WTC11 (cell line): ENCODE measurements around the gene NANOS1. TPM values are rescaled to one million over a fixed set of nuclear protein-coding genes. Genes with fewer than 3 reads are reported as not detected.

ENCODE experiments used
- ATAC-seq: fragments of 200-7000 bp; cut with Tn5 transposase; 2 replicates; pipeline ENCODE4 v1.10.0; 2021; ENCODE audit warnings: mild to moderate bottlenecking, moderate library complexity
- CTCF ChIA-PET: fragments of 300-600 bp; sonication (Branson Sonifier 250); formaldehyde crosslinking; loops from one replicate; lab custom pipeline; 2021; ENCODE audit warnings: antibody characterized with exemption; lab: Charles Lee
- POLR2A ChIA-PET: fragments of 350-600 bp; sonication (Branson Sonifier 250); formaldehyde crosslinking; loops from one replicate; lab custom pipeline; 2021; ENCODE audit warnings: antibody characterized with exemption; lab: Charles Lee
- DNase-seq: peaks from one replicate; pipeline ENCODE4 v3.0.0; 2021; ENCODE audit warnings: low spot score
- H3K27ac Mint-ChIP-seq: 2 replicates; pipeline ENCODE4 v1.8.0; 2021; ENCODE audit warnings: mixed read lengths
- H3K27me3 Mint-ChIP-seq: 2 replicates; pipeline ENCODE4 v1.8.0; 2021; ENCODE audit warnings: low read depth, mild to moderate bottlenecking, moderate library complexity, mixed read lengths
- H3K36me3 Mint-ChIP-seq: 2 replicates; pipeline ENCODE4 v1.8.0; 2021; ENCODE audit warnings: mixed read lengths
- H3K4me1 Mint-ChIP-seq: 2 replicates; pipeline ENCODE4 v1.8.0; 2022; ENCODE audit warnings: mixed read lengths
- H3K4me3 Mint-ChIP-seq: 2 replicates; pipeline ENCODE4 v1.8.0; 2021; ENCODE audit warnings: mild to moderate bottlenecking, moderate library complexity, mixed read lengths
- H3K9me3 Mint-ChIP-seq: 2 replicates; pipeline ENCODE4 v1.8.0; 2021; ENCODE audit warnings: mixed read lengths
- ATF1 ChIP-seq: sonication (generic); formaldehyde crosslinking; IDR thresholded peaks from 2 replicates; pipeline ENCODE4 v1.8.1; 2023; ENCODE audit warnings: mild to moderate bottlenecking, moderate library complexity, missing genetic modification reagents
- CREM ChIP-seq: sonication (generic); formaldehyde crosslinking; IDR thresholded peaks from 2 replicates; pipeline ENCODE4 v1.8.1; 2022; ENCODE audit warnings: mild to moderate bottlenecking, missing genetic modification reagents, moderate library complexity
- EMX1 ChIP-seq: fragments of 250-450 bp; sonication (Bioruptor Pico); IDR thresholded peaks from 2 replicates; pipeline ENCODE4 v1.8.0; 2021; ENCODE audit warnings: mild to moderate bottlenecking
- FOXJ3 ChIP-seq: sonication (generic); formaldehyde crosslinking; IDR thresholded peaks from 2 replicates; pipeline ENCODE4 v1.9.0; 2021; ENCODE audit warnings: missing genetic modification reagents, mild to moderate bottlenecking, borderline replicate concordance
- IRF2 ChIP-seq: sonication (generic); formaldehyde crosslinking; IDR thresholded peaks from 2 replicates; pipeline ENCODE4 v1.8.0; 2022; ENCODE audit warnings: low read depth, missing genetic modification reagents, borderline replicate concordance
- JUN ChIP-seq: sonication (generic); formaldehyde crosslinking; IDR thresholded peaks from 2 replicates; pipeline ENCODE4 v1.8.0; 2023; ENCODE audit warnings: mild to moderate bottlenecking, missing genetic modification reagents
- MXD4 ChIP-seq: fragments of 250-450 bp; sonication (Bioruptor Pico); IDR thresholded peaks from 2 replicates; pipeline ENCODE4 v1.8.0; 2021; ENCODE audit warnings: mild to moderate bottlenecking, moderate library complexity, borderline replicate concordance
- NFATC4 ChIP-seq: fragments of 250-450 bp; sonication (Bioruptor Pico); IDR thresholded peaks from 2 replicates; pipeline ENCODE4 v1.9.0; 2021; ENCODE audit warnings: mild to moderate bottlenecking
- NFE2L1 ChIP-seq: sonication (generic); formaldehyde crosslinking; IDR thresholded peaks from 2 replicates; pipeline ENCODE4 v1.8.1; 2023; ENCODE audit warnings: missing genetic modification reagents
- PRDM15 ChIP-seq: sonication (generic); formaldehyde crosslinking; IDR thresholded peaks from 2 replicates; pipeline ENCODE4 v1.8.0; 2022; ENCODE audit warnings: missing genetic modification reagents
- TCF7 ChIP-seq: sonication (generic); formaldehyde crosslinking; IDR thresholded peaks from 2 replicates; pipeline ENCODE4 v1.8.0; 2022; ENCODE audit warnings: mild to moderate bottlenecking, low read depth, missing genetic modification reagents, moderate library complexity
- TP53 ChIP-seq: sonication (generic); formaldehyde crosslinking; IDR thresholded peaks from 2 replicates; pipeline ENCODE4 v1.8.1; 2023; ENCODE audit warnings: mild to moderate bottlenecking, missing genetic modification reagents
- USF2 ChIP-seq: sonication (generic); formaldehyde crosslinking; IDR thresholded peaks from 2 replicates; pipeline ENCODE4 v1.8.1; 2023; ENCODE audit warnings: mild to moderate bottlenecking, missing genetic modification reagents, moderate library complexity
- ZMAT4 ChIP-seq: fragments of 250-450 bp; sonication (Bioruptor Pico); IDR thresholded peaks from 2 replicates; pipeline ENCODE4 v1.9.0; 2021; ENCODE audit warnings: mild to moderate bottlenecking
- ZNF121 ChIP-seq: sonication (generic); formaldehyde crosslinking; IDR thresholded peaks from 2 replicates; pipeline ENCODE4 v1.8.0; 2023; ENCODE audit warnings: missing genetic modification reagents
- ZSCAN18 ChIP-seq: fragments of 250-450 bp; sonication (Bioruptor Pico); IDR thresholded peaks from 2 replicates; pipeline ENCODE4 v2.1.2; 2022; ENCODE audit warnings: mild to moderate bottlenecking, moderate library complexity
- total RNA-seq: library from RNA; stranded (reverse); gene quantifications from 3 replicates; pipeline ENCODE4 v1.2.3, GENCODE V29; 2021
- TF ChIP-seq, protein P1 (sequence below): fragments of 250-450 bp; sonication (Bioruptor Pico); IDR thresholded peaks from 2 replicates; pipeline ENCODE4 v1.9.0; 2021; ENCODE audit warnings: mild to moderate bottlenecking
- TF ChIP-seq, protein P2 (sequence below): fragments of 250-450 bp; sonication (Bioruptor Pico); IDR thresholded peaks from 2 replicates; pipeline ENCODE4 v1.9.0; 2021; ENCODE audit warnings: moderate library complexity, mild to moderate bottlenecking, inconsistent platforms, borderline replicate concordance
- TF ChIP-seq, protein P3 (sequence below): sonication (generic); formaldehyde crosslinking; IDR thresholded peaks from 2 replicates; pipeline ENCODE4 v1.8.0; 2023; ENCODE audit warnings: missing genetic modification reagents, mild to moderate bottlenecking, borderline replicate concordance

NANOS1 gene
- total RNA-seq, 1 experiment from 2014 or later = 2.9 TPM

DNA sequence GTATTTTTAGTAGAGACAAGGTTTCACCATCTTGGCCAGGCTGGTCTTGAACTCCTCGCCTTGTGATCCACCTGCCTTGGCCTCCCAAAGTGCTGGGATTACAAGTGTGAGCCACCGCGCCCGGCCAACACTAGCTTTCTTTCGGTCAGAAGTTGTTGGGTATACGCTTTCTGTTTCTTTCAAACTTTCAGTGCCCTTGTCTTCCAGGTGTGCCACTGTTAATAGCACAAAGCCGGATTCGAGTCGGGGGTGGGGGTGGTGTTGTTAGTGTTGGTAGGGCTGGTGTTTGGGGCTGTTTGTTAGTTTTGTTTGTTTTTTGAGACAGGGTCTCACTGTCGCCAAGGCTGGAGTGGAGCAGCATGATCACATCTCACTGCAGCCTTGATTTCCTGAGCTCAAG lies 33.8 kb upstream of the NANOS1 start:
- H3K4me3 Mint-ChIP-seq = no peak overlapping the region
- H3K27me3 Mint-ChIP-seq = no peaks in the 10 kb centered on the region
- no peak overlapping the region for H3K27ac Mint-ChIP-seq
- POLR2A ChIA-PET = no interaction called here
- ATAC-seq (no peak), DNase-seq (no peak)
- no peaks in the 10 kb centered on the region for H3K4me1 Mint-ChIP-seq
- TF ChIP-seq FOXJ3 (CRISPR knock-in tag) (no peak), NFE2L1 (CRISPR knock-in tag) (no peak), ATF1 (CRISPR knock-in tag) (no peak), MXD4 (CRISPR knock-in tag) (no peak), TCF7 (CRISPR knock-in tag) (no peak), TP53 (CRISPR knock-in tag) (no peak), EMX1 (CRISPR knock-in tag) (no peak), ZNF121 (CRISPR knock-in tag) (no peak), NFATC4 (CRISPR knock-in tag) (no peak), ZMAT4 (CRISPR knock-in tag) (no peak), CREM (CRISPR knock-in tag) (no peak), IRF2 (CRISPR knock-in tag) (no peak), ZSCAN18 (no peak), PRDM15 (CRISPR knock-in tag) (no peak), JUN (no peak), USF2 (no peak)
- TF ChIP-seq, protein P1, sequence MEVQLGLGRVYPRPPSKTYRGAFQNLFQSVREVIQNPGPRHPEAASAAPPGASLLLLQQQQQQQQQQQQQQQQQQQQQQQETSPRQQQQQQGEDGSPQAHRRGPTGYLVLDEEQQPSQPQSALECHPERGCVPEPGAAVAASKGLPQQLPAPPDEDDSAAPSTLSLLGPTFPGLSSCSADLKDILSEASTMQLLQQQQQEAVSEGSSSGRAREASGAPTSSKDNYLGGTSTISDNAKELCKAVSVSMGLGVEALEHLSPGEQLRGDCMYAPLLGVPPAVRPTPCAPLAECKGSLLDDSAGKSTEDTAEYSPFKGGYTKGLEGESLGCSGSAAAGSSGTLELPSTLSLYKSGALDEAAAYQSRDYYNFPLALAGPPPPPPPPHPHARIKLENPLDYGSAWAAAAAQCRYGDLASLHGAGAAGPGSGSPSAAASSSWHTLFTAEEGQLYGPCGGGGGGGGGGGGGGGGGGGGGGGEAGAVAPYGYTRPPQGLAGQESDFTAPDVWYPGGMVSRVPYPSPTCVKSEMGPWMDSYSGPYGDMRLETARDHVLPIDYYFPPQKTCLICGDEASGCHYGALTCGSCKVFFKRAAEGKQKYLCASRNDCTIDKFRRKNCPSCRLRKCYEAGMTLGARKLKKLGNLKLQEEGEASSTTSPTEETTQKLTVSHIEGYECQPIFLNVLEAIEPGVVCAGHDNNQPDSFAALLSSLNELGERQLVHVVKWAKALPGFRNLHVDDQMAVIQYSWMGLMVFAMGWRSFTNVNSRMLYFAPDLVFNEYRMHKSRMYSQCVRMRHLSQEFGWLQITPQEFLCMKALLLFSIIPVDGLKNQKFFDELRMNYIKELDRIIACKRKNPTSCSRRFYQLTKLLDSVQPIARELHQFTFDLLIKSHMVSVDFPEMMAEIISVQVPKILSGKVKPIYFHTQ (CRISPR knock-in tag) = no peak
- TF ChIP-seq, protein P2, sequence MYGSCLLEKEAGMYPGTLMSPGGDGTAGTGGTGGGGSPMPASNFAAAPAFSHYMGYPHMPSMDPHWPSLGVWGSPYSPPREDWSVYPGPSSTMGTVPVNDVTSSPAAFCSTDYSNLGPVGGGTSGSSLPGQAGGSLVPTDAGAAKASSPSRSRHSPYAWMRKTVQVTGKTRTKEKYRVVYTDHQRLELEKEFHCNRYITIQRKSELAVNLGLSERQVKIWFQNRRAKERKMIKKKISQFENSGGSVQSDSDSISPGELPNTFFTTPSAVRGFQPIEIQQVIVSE = no peak
- TF ChIP-seq, protein P3, sequence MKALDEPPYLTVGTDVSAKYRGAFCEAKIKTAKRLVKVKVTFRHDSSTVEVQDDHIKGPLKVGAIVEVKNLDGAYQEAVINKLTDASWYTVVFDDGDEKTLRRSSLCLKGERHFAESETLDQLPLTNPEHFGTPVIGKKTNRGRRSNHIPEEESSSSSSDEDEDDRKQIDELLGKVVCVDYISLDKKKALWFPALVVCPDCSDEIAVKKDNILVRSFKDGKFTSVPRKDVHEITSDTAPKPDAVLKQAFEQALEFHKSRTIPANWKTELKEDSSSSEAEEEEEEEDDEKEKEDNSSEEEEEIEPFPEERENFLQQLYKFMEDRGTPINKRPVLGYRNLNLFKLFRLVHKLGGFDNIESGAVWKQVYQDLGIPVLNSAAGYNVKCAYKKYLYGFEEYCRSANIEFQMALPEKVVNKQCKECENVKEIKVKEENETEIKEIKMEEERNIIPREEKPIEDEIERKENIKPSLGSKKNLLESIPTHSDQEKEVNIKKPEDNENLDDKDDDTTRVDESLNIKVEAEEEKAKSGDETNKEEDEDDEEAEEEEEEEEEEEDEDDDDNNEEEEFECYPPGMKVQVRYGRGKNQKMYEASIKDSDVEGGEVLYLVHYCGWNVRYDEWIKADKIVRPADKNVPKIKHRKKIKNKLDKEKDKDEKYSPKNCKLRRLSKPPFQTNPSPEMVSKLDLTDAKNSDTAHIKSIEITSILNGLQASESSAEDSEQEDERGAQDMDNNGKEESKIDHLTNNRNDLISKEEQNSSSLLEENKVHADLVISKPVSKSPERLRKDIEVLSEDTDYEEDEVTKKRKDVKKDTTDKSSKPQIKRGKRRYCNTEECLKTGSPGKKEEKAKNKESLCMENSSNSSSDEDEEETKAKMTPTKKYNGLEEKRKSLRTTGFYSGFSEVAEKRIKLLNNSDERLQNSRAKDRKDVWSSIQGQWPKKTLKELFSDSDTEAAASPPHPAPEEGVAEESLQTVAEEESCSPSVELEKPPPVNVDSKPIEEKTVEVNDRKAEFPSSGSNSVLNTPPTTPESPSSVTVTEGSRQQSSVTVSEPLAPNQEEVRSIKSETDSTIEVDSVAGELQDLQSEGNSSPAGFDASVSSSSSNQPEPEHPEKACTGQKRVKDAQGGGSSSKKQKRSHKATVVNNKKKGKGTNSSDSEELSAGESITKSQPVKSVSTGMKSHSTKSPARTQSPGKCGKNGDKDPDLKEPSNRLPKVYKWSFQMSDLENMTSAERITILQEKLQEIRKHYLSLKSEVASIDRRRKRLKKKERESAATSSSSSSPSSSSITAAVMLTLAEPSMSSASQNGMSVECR (CRISPR knock-in tag) = no peak
- H3K36me3 Mint-ChIP-seq = no peaks in the 10 kb centered on the region
- CTCF ChIA-PET = interaction anchor here (1.5 kb wide), 1 partner anchor 24 kb away, joined by 3 read pairs; no protein-coding TSS in a partner anchor
- 0 out of 2 replicates have a peak, but pooled peaks cover 5% of the 10 kb centered on the region for H3K9me3 Mint-ChIP-seq
